ENCODE data around the gene MCIDAS. TPM values are rescaled to one million over a fixed set of nuclear protein-coding genes. Genes with fewer than 3 reads are reported as not detected.
A peak's percentile ranks its signal among the peaks of the same experiment; 100 is the strongest.

The MCIDAS gene
- total and polyA plus RNA-seq, 2 of the 8 experiments (the other 6 are each of a cell fraction or from before 2014, with no cell fraction given), result 0.15 TPM; not detected in 1

GRCh38 chr5:55172051-55172899 lies 54.8 kb downstream of the MCIDAS start (continued):
- TF ChIP-seq RAD21 (IDR thresholded peaks at IDR 0.05 in 1 of 2, conservative IDR thresholded peaks at IDR 0.05 in 1 of 2; ENCODE audit: low read depth in 2 of 2, low read length in 2 of 2) (peak; percentile 95), SIX5 (IDR thresholded peaks at IDR 0.05; ENCODE audit: low read depth, low read length) (no peak), PHF8 (conservative IDR thresholded peaks at IDR 0.05; ENCODE audit: low read depth, low read length) (no peak), EP300 (IDR thresholded peaks at IDR 0.05; ENCODE audit: borderline replicate concordance in 1 of 2, low read depth in 2 of 2, low read length in 2 of 2) (no peak), BRCA1 (IDR thresholded peaks at IDR 0.05; ENCODE audit: low read depth, low read length) (no peak; the same call in 1 of the 2 replicates), SP1 (IDR thresholded peaks at IDR 0.05; ENCODE audit: low read depth, low read length) (0 out of 2 replicates have a peak, but pooled peaks have one; percentile 22), ZNF274 (IDR thresholded peaks at IDR 0.05; ENCODE audit: borderline replicate concordance, extremely low read depth, low read length) (no peak), CEBPB (IDR thresholded peaks at IDR 0.05; ENCODE audit: low read depth, low read length) (no peak)

Data from H1 (cell line).